Measurements from ENCODE around the gene EDIL3.

DNA sequence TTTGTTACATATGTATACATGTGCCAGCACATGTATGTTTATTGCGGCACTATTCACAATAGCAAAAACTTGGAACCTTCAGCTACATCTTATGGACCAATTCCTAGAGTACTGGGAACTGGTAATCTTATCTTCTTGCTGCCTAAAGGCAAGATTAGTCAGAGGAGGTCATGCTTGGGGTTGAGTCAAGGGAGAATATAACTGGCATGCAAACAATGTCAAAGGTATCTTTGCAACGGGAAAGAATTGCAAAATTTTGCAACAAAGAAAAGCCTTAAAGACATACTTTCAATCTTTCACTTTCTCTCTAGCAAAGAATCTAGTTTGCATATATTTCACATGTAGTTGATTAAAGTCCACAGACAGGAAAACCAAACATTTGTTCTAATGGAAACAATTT lies 145.2 kb downstream of the EDIL3 start:
- no peak for TF ChIP-seq EZH2 (IDR thresholded peaks at IDR 0.05; ENCODE audit: borderline replicate concordance)
- TF ChIP-seq, protein P1, sequence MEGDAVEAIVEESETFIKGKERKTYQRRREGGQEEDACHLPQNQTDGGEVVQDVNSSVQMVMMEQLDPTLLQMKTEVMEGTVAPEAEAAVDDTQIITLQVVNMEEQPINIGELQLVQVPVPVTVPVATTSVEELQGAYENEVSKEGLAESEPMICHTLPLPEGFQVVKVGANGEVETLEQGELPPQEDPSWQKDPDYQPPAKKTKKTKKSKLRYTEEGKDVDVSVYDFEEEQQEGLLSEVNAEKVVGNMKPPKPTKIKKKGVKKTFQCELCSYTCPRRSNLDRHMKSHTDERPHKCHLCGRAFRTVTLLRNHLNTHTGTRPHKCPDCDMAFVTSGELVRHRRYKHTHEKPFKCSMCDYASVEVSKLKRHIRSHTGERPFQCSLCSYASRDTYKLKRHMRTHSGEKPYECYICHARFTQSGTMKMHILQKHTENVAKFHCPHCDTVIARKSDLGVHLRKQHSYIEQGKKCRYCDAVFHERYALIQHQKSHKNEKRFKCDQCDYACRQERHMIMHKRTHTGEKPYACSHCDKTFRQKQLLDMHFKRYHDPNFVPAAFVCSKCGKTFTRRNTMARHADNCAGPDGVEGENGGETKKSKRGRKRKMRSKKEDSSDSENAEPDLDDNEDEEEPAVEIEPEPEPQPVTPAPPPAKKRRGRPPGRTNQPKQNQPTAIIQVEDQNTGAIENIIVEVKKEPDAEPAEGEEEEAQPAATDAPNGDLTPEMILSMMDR (IDR thresholded peaks at IDR 0.05; ENCODE audit: poor library complexity), result no peak
- no peak for TF ChIP-seq EZH2phosphoT487 (IDR thresholded peaks at IDR 0.05; ENCODE audit: low read depth, severe bottlenecking, unreplicated experiment)

All from hepatocyte (in vitro differentiated cells).